GM23338 (cell line): ENCODE data around the gene RANBP6. TPM values are rescaled to one million over a fixed set of nuclear protein-coding genes. Genes with fewer than 3 reads are reported as not detected.

Source experiments
- ATAC-seq: fragments of 200-7000 bp; cut with Tn5 transposase; 3 replicates; pipeline ENCODE4 v1.9.1; 2020
- DNase-seq: peaks from one replicate; pipeline ENCODE4 v3.0.0-alpha.2; 2015; ENCODE audit warnings: low spot score
- H2AFZ ChIP-seq: fragments of 200-600 bp; sonication (generic); 2 replicates; pipeline ENCODE4 v1.8.0; 2016; ENCODE audit warnings: antibody characterized with exemption, mild to moderate bottlenecking, moderate library complexity
- H3F3A ChIP-seq: fragments of 200-600 bp; sonication (generic); replicated peaks from 2 replicates; pipeline ENCODE4 v1.8.0; 2017; ENCODE audit warnings: antibody characterized with exemption, mixed run types, low read depth
- H3K27ac ChIP-seq: fragments of 200-600 bp; sonication (generic); 2 replicates; pipeline ENCODE4 v1.6.1; 2016; ENCODE audit warnings: low read depth
- H3K27me3 ChIP-seq: fragments of 200-600 bp; sonication (generic); 2 replicates; pipeline ENCODE4 v1.8.0; 2016; ENCODE audit warnings: mild to moderate bottlenecking, mixed run types, moderate library complexity; ENCODE audit not compliant: insufficient read depth
- H3K36me3 ChIP-seq: fragments of 200-600 bp; sonication (generic); 2 replicates; pipeline ENCODE4 v1.8.0; 2016; ENCODE audit warnings: mild to moderate bottlenecking; ENCODE audit not compliant: insufficient read depth
- H3K4me1 ChIP-seq: fragments of 200-600 bp; sonication (generic); 2 replicates; pipeline ENCODE4 v1.8.0; 2016; ENCODE audit warnings: mild to moderate bottlenecking, moderate library complexity; ENCODE audit not compliant: insufficient read depth
- H3K4me2 ChIP-seq: fragments of 200-600 bp; sonication (generic); 2 replicates; pipeline ENCODE4 v1.7.1; 2017; ENCODE audit warnings: mixed run types
- H3K4me3 ChIP-seq: fragments of 200-600 bp; sonication (generic); 2 replicates; pipeline ENCODE4 v1.6.1; 2016; ENCODE audit warnings: mixed run types
- H3K79me2 ChIP-seq: fragments of 200-600 bp; sonication (generic); replicated peaks from 2 replicates; pipeline ENCODE4 v1.8.0; 2017; ENCODE audit warnings: mild to moderate bottlenecking; ENCODE audit not compliant: insufficient read depth
- H3K9me2 ChIP-seq: fragments of 200-600 bp; sonication (generic); 2 replicates; pipeline ENCODE4 v1.8.0; 2017; ENCODE audit not compliant: insufficient read depth
- H4K20me1 ChIP-seq: fragments of 200-600 bp; sonication (generic); replicated peaks from 2 replicates; pipeline ENCODE4 v1.8.0; 2017; ENCODE audit warnings: mild to moderate bottlenecking; ENCODE audit not compliant: insufficient read depth
- H3K27ac Mint-ChIP-seq: 2 replicates; pipeline ENCODE4 v1.8.0; 2020; ENCODE audit warnings: inconsistent platforms, mild to moderate bottlenecking, moderate library complexity, mixed read lengths
- H3K27me3 Mint-ChIP-seq: 3 replicates; pipeline ENCODE4 v1.8.0; 2022; ENCODE audit warnings: low read depth, mild to moderate bottlenecking, moderate library complexity, mixed read lengths, inconsistent platforms; ENCODE audit not compliant: insufficient read depth, poor library complexity
- H3K36me3 Mint-ChIP-seq: 3 replicates; pipeline ENCODE4 v1.8.0; 2021; ENCODE audit warnings: low read depth, mild to moderate bottlenecking, inconsistent platforms, moderate library complexity, mixed read lengths
- H3K4me1 Mint-ChIP-seq: 3 replicates; pipeline ENCODE4 v1.8.0; 2020; ENCODE audit warnings: mild to moderate bottlenecking, inconsistent platforms, mixed read lengths
- H3K4me3 Mint-ChIP-seq: 3 replicates; pipeline ENCODE4 v1.8.0; 2021; ENCODE audit warnings: moderate library complexity, mild to moderate bottlenecking, inconsistent platforms, mixed read lengths
- H3K9me3 Mint-ChIP-seq: 3 replicates; pipeline ENCODE4 v1.8.0; 2020; ENCODE audit warnings: moderate library complexity, mild to moderate bottlenecking, inconsistent platforms, mixed read lengths
- CREB1 ChIP-seq: fragments of 250-450 bp; sonication (Bioruptor Pico); IDR thresholded peaks from 2 replicates; pipeline ENCODE4 v1.5.0; 2020; ENCODE audit warnings: low read depth, mild to moderate bottlenecking, moderate library complexity
- CTCF ChIP-seq, 2 experiments: fragments of 200-600 bp in 1 of 2; sonication (generic) in 1 of 2; conservative IDR thresholded peaks; 2 replicates each; pipeline versions ENCODE4 v1.5.1 to v1.6.1; 2016 to 2017; ENCODE audit warnings: antibody characterized with exemption in 2 of 2, low read depth in 2 of 2, mild to moderate bottlenecking in 2 of 2, moderate library complexity in 1 of 2
- EZH2 ChIP-seq: fragments of 200-600 bp; sonication (generic); IDR thresholded peaks from one replicate; pipeline ENCODE4 v1.8.0; 2017; ENCODE audit warnings: antibody characterized with exemption, mild to moderate bottlenecking, low read depth; ENCODE audit not compliant: unreplicated experiment
- EZH2phosphoT487 ChIP-seq: fragments of 200-600 bp; sonication (generic); IDR thresholded peaks from one replicate; pipeline ENCODE4 v1.8.1; 2018; ENCODE audit warnings: antibody characterized with exemption; ENCODE audit not compliant: unreplicated experiment
- JUNB ChIP-seq: IDR thresholded peaks from one replicate; pipeline ENCODE4 v1.6.1; 2016; ENCODE audit warnings: antibody characterized with exemption; ENCODE audit not compliant: unreplicated experiment
- NANOG ChIP-seq: IDR thresholded peaks from 2 replicates; pipeline ENCODE4 v1.6.1; 2016; ENCODE audit warnings: antibody characterized with exemption, borderline replicate concordance
- POLR2AphosphoS5 ChIP-seq: IDR thresholded peaks from 2 replicates; pipeline ENCODE4 v1.6.1; 2016; ENCODE audit warnings: antibody characterized with exemption, low read depth
- ZNF331 ChIP-seq: fragments of 250-450 bp; sonication (Bioruptor Pico); IDR thresholded peaks from 2 replicates; pipeline ENCODE4 v1.5.0; 2020; ENCODE audit warnings: low read depth, mild to moderate bottlenecking, moderate library complexity
- polyA plus RNA-seq: library from polyadenylated mRNA; unstranded; fragments of >200 nt; fragmentation: Nextera tagmentation; extraction: Ambion mirVana; gene quantifications from 2 replicates; pipeline ENCODE4 v1.2.1, GENCODE V29; 2016
- total RNA-seq: library from RNA; depleted of rRNA; stranded (reverse); fragments of >200 nt; shearing (Covaris generic); gene quantifications from 2 replicates; pipeline ENCODE4 v1.2.3, GENCODE V29; 2014
- TF ChIP-seq, protein P1 (sequence below): IDR thresholded peaks from one replicate; pipeline ENCODE4 v1.6.1; 2018; ENCODE audit warnings: antibody characterized with exemption; ENCODE audit not compliant: unreplicated experiment
- TF ChIP-seq, protein P2 (sequence below): fragments of 250-450 bp; sonication (Bioruptor Pico); IDR thresholded peaks from 2 replicates; pipeline ENCODE4 v1.5.0; 2020; ENCODE audit warnings: mild to moderate bottlenecking, moderate library complexity

RANBP6 gene
- total and polyA plus RNA-seq, 2 experiments from 2014 or later = 9.4 to 26.4 TPM

DNA sequence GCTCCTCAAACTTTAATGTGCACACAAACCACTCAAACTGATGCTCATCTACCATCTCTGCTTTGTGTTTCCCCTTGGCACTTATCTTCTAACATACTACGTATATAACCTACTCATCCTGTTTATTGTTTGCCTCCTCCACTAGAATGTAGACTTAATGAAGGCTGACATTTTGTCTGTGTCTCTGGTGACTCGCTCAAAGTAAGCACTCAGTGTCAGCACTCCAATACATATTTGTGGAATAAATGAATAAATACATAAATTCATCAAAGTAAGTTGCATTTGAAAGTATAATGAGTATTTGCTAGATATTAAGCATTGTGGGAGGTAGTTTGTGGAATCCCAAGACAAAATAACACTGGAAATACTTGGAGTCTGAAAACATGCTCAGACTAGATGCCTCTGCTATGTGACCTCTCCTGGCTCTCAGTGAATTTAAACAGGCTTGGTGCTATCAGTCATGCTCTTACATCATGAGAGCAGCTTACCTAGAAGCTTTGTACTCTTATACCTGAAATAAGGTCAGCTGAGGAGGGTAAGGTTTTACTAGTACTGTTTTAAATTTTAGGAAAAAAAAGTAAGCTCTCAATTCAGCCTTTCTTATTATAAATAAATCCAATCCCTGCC is 37.0 kb upstream of the RANBP6 start (continued):
- TF ChIP-seq, protein P1, sequence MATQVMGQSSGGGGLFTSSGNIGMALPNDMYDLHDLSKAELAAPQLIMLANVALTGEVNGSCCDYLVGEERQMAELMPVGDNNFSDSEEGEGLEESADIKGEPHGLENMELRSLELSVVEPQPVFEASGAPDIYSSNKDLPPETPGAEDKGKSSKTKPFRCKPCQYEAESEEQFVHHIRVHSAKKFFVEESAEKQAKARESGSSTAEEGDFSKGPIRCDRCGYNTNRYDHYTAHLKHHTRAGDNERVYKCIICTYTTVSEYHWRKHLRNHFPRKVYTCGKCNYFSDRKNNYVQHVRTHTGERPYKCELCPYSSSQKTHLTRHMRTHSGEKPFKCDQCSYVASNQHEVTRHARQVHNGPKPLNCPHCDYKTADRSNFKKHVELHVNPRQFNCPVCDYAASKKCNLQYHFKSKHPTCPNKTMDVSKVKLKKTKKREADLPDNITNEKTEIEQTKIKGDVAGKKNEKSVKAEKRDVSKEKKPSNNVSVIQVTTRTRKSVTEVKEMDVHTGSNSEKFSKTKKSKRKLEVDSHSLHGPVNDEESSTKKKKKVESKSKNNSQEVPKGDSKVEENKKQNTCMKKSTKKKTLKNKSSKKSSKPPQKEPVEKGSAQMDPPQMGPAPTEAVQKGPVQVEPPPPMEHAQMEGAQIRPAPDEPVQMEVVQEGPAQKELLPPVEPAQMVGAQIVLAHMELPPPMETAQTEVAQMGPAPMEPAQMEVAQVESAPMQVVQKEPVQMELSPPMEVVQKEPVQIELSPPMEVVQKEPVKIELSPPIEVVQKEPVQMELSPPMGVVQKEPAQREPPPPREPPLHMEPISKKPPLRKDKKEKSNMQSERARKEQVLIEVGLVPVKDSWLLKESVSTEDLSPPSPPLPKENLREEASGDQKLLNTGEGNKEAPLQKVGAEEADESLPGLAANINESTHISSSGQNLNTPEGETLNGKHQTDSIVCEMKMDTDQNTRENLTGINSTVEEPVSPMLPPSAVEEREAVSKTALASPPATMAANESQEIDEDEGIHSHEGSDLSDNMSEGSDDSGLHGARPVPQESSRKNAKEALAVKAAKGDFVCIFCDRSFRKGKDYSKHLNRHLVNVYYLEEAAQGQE = no peak
- no peak for TF ChIP-seq CTCF (conservative IDR thresholded peaks at IDR 0.05; ENCODE audit: low read depth in 2 of 2)
- TF ChIP-seq ZNF331 = no peak

DNA sequence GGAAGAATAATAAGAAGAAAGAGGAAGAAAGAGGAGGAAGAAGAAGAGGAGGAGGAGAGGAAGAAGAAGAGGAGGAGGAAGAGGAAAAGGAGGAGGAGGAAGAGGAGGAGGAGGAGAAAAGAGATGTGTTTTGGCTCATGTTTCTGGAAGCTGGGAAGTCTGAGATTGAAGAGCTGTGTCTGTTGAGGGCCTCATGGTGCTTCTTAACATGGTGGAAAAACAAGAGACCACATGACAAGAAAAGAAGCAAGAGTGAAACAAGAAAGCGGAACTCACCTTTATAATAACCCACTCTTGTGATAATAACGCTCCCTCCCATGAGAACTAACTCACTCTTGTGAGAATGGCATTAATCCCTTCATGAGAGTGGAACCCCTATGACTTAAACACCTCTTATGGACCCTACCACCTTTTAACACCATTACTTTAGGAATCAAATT is 36.1 kb upstream of the RANBP6 start:
- Mint-ChIP-seq H3K4me1 (peaks cover 8% of the 10 kb centered on the region), H3K4me3 (no peak overlapping the region)
- no peak for TF ChIP-seq EZH2phosphoT487
- no peak for TF ChIP-seq EZH2
- no peak for TF ChIP-seq NANOG
- no peak for TF ChIP-seq CTCF (conservative IDR thresholded peaks at IDR 0.05; ENCODE audit: low read depth in 2 of 2)
- no peak for TF ChIP-seq JUNB
- TF ChIP-seq, protein P2, sequence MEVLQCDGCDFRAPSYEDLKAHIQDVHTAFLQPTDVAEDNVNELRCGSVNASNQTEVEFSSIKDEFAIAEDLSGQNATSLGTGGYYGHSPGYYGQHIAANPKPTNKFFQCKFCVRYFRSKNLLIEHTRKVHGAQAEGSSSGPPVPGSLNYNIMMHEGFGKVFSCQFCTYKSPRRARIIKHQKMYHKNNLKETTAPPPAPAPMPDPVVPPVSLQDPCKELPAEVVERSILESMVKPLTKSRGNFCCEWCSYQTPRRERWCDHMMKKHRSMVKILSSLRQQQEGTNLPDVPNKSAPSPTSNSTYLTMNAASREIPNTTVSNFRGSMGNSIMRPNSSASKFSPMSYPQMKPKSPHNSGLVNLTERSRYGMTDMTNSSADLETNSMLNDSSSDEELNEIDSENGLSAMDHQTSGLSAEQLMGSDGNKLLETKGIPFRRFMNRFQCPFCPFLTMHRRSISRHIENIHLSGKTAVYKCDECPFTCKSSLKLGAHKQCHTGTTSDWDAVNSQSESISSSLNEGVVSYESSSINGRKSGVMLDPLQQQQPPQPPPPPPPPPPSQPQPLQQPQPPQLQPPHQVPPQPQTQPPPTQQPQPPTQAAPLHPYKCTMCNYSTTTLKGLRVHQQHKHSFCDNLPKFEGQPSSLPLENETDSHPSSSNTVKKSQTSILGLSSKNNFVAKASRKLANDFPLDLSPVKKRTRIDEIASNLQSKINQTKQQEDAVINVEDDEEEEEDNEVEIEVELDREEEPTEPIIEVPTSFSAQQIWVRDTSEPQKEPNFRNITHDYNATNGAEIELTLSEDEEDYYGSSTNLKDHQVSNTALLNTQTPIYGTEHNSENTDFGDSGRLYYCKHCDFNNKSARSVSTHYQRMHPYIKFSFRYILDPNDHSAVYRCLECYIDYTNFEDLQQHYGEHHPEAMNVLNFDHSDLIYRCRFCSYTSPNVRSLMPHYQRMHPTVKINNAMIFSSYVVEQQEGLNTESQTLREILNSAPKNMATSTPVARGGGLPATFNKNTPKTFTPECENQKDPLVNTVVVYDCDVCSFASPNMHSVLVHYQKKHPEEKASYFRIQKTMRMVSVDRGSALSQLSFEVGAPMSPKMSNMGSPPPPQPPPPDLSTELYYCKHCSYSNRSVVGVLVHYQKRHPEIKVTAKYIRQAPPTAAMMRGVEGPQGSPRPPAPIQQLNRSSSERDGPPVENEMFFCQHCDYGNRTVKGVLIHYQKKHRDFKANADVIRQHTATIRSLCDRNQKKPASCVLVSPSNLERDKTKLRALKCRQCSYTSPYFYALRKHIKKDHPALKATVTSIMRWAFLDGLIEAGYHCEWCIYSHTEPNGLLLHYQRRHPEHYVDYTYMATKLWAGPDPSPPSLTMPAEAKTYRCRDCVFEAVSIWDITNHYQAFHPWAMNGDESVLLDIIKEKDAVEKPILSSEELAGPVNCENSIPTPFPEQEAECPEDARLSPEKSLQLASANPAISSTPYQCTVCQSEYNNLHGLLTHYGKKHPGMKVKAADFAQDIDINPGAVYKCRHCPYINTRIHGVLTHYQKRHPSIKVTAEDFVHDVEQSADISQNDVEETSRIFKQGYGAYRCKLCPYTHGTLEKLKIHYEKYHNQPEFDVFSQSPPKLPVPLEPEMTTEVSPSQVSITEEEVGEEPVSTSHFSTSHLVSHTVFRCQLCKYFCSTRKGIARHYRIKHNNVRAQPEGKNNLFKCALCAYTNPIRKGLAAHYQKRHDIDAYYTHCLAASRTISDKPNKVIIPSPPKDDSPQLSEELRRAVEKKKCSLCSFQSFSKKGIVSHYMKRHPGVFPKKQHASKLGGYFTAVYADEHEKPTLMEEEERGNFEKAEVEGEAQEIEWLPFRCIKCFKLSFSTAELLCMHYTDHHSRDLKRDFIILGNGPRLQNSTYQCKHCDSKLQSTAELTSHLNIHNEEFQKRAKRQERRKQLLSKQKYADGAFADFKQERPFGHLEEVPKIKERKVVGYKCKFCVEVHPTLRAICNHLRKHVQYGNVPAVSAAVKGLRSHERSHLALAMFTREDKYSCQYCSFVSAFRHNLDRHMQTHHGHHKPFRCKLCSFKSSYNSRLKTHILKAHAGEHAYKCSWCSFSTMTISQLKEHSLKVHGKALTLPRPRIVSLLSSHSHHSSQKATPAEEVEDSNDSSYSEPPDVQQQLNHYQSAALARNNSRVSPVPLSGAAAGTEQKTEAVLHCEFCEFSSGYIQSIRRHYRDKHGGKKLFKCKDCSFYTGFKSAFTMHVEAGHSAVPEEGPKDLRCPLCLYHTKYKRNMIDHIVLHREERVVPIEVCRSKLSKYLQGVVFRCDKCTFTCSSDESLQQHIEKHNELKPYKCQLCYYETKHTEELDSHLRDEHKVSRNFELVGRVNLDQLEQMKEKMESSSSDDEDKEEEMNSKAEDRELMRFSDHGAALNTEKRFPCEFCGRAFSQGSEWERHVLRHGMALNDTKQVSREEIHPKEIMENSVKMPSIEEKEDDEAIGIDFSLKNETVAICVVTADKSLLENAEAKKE (CRISPR knock-in tag) = no peak
- TF ChIP-seq CREB1 = no peak
- TF ChIP-seq POLR2AphosphoS5 = no peak

More for the DNA sequence above, 36.1 kb upstream of the RANBP6 start:
- Histone ChIP-seq H3K27me3 (no peaks in the 10 kb centered on the region), H3K4me1 (peaks cover 9% of the 10 kb centered on the region), H2AFZ (no peak overlapping the region), H3K4me3 (no peak overlapping the region), H3F3A (no peaks in the 10 kb centered on the region), H3K79me2 (no peaks in the 10 kb centered on the region), H4K20me1 (no peaks in the 10 kb centered on the region), H3K27ac (no peak overlapping the region), H3K36me3 (no peaks in the 10 kb centered on the region), H3K4me2 (no peak overlapping the region), H3K9me2 (peaks cover 2% of the 10 kb centered on the region; the same call in 1 of the 2 replicates)
- DNase-seq = no peak
- no peaks in the 10 kb centered on the region for H3K9me3 Mint-ChIP-seq
- H3K36me3 Mint-ChIP-seq = no peaks in the 10 kb centered on the region
- ATAC-seq = no peak
- H3K27me3 Mint-ChIP-seq = no peaks in the 10 kb centered on the region
- no peak overlapping the region for H3K27ac Mint-ChIP-seq
